Suprapubic skin (tissue), 4 donors: ENCODE data around the gene ZBTB3. TPM values are rescaled to one million over a fixed set of nuclear protein-coding genes. Genes with fewer than 3 reads are reported as not detected.

Source experiments
- DNase-seq, 2 donors: peaks; one replicate each; pipeline ENCODE4 v3.0.0-alpha.2; 2019; ENCODE audit warnings: low spot score in 2 of 2
- H3K27ac ChIP-seq: fragments of 200-600 bp; sonication (generic); one replicate; pipeline ENCODE4 v1.5.1; 2019
- H3K27me3 ChIP-seq: fragments of 200-600 bp; sonication (generic); one replicate; pipeline ENCODE4 v1.5.1; 2019
- H3K36me3 ChIP-seq: fragments of 200-600 bp; sonication (generic); one replicate; pipeline ENCODE4 v1.5.1; 2019
- H3K4me1 ChIP-seq: fragments of 200-600 bp; sonication (generic); one replicate; pipeline ENCODE4 v1.5.1; 2019
- H3K4me3 ChIP-seq: fragments of 200-600 bp; sonication (generic); one replicate; pipeline ENCODE4 v1.5.1; 2019; ENCODE audit warnings: mild to moderate bottlenecking
- H3K9me3 ChIP-seq: fragments of 200-600 bp; sonication (generic); one replicate; pipeline ENCODE4 v1.5.1; 2019
- EP300 ChIP-seq: sonication (generic); formaldehyde crosslinking; IDR thresholded peaks from one replicate; pipeline ENCODE4 v1.6.1; 2017; ENCODE audit warnings: antibody characterized with exemption
- POLR2A ChIP-seq, 2 donors: fragments of 450-650 bp; IDR thresholded peaks; one replicate each; pipeline ENCODE4 v1.6.1; 2017; ENCODE audit warnings: antibody characterized with exemption in 2 of 2, mild to moderate bottlenecking in 2 of 2, moderate library complexity in 2 of 2
- POLR2AphosphoS5 ChIP-seq, 3 donors: sonication (generic); formaldehyde crosslinking; IDR thresholded peaks; one replicate each; pipeline ENCODE4 v1.6.1; 2017; ENCODE audit warnings: antibody characterized with exemption in 3 of 3
- WGBS: methylation state at CpG from one replicate; pipeline ENCODE4 v1.1.5; 2018; 5-methylcytosine and 5-hydroxymethylcytosine counted together
- total RNA-seq, 4 donors: library from RNA; depleted of rRNA; stranded (reverse); fragments of >200 nt; gene quantifications; one replicate each; pipeline ENCODE4 v1.1.0, GENCODE V29; 2016
- TF ChIP-seq, protein P1 (sequence below), 2 donors: fragments of 200-600 bp in 1 of 2; fragments of 450-650 bp in 1 of 2; sonication (generic) in 1 of 2; IDR thresholded peaks; one replicate each; pipeline ENCODE4 v1.5.1; 2016 to 2019; ENCODE audit warnings: antibody characterized with exemption in 2 of 2, mild to moderate bottlenecking in 1 of 2, moderate library complexity in 1 of 2

ZBTB3 gene
- total RNA-seq, 4 donors from 2014 or later, result 10.9 to 32.2 (median 14.3) TPM

DNA sequence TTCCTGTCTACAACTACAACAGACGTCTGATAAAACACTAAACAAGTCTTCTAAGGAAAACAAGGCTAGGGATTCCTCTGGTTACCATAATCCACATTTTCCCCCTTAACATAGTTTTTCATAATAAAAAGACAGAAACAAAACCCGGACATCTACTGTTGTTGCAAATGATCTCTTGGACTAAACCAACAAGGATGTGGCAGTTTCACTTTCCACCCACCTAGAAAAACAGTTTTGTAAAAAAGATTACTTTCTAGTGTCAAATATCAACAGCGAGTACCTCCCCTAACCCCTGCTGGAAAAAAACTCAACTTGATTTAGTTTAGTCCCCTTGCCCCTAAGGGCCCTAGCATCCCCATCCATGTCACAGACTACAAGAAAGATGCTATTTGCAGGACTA lies 41.1 kb downstream of the ZBTB3 start:
- 71% methylated on average over 3 of the region's 3 CpGs for WGBS
- DNase-seq, result no peak
- Histone ChIP-seq H3K27me3 (no peaks in the 10 kb centered on the region), H3K36me3 (peaks cover 73% of the 10 kb centered on the region), H3K4me1 (peaks cover 33% of the 10 kb centered on the region), H3K4me3 (no peak overlapping the region), H3K9me3 (no peaks in the 10 kb centered on the region), H3K27ac (no peak overlapping the region)
- TF ChIP-seq POLR2A (IDR thresholded peaks at IDR 0.05), result no peak
- TF ChIP-seq EP300, result no peak
- TF ChIP-seq, protein P1, sequence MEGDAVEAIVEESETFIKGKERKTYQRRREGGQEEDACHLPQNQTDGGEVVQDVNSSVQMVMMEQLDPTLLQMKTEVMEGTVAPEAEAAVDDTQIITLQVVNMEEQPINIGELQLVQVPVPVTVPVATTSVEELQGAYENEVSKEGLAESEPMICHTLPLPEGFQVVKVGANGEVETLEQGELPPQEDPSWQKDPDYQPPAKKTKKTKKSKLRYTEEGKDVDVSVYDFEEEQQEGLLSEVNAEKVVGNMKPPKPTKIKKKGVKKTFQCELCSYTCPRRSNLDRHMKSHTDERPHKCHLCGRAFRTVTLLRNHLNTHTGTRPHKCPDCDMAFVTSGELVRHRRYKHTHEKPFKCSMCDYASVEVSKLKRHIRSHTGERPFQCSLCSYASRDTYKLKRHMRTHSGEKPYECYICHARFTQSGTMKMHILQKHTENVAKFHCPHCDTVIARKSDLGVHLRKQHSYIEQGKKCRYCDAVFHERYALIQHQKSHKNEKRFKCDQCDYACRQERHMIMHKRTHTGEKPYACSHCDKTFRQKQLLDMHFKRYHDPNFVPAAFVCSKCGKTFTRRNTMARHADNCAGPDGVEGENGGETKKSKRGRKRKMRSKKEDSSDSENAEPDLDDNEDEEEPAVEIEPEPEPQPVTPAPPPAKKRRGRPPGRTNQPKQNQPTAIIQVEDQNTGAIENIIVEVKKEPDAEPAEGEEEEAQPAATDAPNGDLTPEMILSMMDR (IDR thresholded peaks at IDR 0.05), result no peak
- no peak for TF ChIP-seq POLR2AphosphoS5 (IDR thresholded peaks at IDR 0.05)

DNA sequence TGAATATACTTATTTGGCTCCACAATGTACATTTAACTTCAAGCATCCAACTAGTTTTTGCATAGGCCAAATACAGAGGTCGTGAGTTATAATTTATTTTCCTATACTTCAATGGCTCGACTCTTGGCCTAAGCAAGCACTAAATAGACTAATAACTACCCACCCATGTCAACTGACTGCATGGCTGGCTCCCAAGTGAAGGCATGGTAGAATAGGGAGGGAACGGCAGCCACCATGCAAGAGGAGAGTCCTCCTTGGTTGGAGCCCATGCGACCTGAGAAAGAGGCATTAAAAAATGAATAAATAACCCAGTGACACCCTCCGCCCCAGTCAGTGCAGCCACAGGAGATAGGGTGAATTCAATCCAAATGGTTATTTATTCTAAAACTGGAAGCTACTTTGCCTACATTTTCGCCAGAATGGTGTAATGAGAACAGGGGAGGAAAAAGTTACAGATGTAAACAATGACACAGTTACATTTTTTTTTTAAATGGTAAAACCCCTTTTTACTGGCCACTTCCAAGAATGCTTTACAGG lies 41.6 kb downstream of the ZBTB3 start:
- Histone ChIP-seq H3K27ac (no peak overlapping the region), H3K4me1 (peaks cover 30% of the 10 kb centered on the region), H3K36me3 (peaks cover 68% of the 10 kb centered on the region), H3K9me3 (no peaks in the 10 kb centered on the region), H3K4me3 (no peak overlapping the region), H3K27me3 (no peaks in the 10 kb centered on the region)
- TF ChIP-seq POLR2AphosphoS5 (IDR thresholded peaks at IDR 0.05) (no peak), EP300 (no peak), POLR2A (IDR thresholded peaks at IDR 0.05) (no peak)
- TF ChIP-seq, protein P1 (IDR thresholded peaks at IDR 0.05), result no peak
- 73% methylated on average over 6 of the region's 6 CpGs for WGBS
- no peak for DNase-seq

DNA sequence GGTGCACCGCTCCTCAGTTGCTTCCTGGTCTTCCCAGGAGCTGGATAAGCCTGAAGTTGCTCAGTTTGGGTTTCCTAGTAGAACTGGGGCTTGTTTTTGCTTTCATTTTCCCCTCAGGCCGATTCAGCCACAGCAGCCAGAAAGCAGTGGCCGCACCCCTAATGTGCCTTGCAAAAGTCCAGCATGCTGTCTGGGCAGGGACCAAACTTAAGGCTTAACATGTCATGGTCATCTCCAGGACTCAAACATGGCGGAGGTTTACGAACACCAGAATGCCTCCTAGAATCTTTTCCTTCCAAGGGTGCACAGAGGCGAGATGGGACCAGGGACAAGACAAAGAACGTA lies 44.0 kb downstream of the ZBTB3 start:
- Histone ChIP-seq H3K27ac (peak overlapping the region; percentile 92), H3K36me3 (peaks cover 44% of the 10 kb centered on the region), H3K27me3 (no peaks in the 10 kb centered on the region), H3K4me3 (peak overlapping the region; percentile 67), H3K9me3 (no peaks in the 10 kb centered on the region), H3K4me1 (peaks cover 46% of the 10 kb centered on the region)
- WGBS, result 57% methylated on average over 7 of the region's 7 CpGs
- TF ChIP-seq EP300 (no peak), POLR2A (IDR thresholded peaks at IDR 0.05) (no peak)
- DNase-seq, result no peak

DNA sequence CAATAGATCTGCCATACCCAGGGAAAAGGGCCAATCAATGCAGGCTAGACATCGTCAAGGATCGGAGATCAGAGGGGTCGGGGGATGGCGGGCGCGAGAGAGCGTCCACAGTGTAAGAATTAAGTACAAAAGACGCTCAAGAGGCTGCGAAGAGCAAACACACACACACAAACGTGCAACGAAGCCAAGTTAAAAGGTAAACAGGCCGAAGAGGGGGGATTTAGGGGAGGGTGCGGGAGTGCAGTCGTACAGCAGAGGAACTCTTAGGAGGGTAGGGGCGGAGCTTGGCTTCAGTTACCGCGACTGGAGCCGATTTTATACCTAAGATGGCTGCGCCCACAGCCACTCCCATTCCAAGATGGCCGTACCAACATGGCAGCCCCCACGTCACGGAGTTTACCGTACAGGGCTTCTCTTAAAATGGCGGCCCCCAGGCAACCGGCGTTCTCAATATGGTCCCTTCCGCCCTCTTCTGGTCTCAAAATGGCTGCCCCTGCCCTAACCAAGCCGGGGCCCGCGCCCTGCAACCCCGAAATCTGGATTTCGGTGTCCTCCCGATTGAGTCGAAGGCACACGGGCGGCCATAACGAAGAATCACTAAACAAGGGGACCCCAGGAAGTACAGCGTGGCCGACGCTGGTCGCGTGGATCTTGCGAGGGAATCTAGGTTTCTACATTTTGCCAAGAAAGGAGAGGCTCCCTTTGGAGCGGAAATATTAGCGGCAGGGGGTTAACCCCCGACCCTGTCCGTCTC lies 44.5 kb downstream of the ZBTB3 start:
- peak in 2 of 3 donors; percentile 67 to 78 for TF ChIP-seq POLR2AphosphoS5 (IDR thresholded peaks at IDR 0.05)
- TF ChIP-seq, protein P1 (IDR thresholded peaks at IDR 0.05), result peak in 1 of 2 donors; percentile 7
- peak in 1 of 2 donors; percentile 68 for TF ChIP-seq POLR2A (IDR thresholded peaks at IDR 0.05)
- TF ChIP-seq EP300, result no peak
- WGBS, result under 1% methylated on average over 39 of the region's 47 CpGs
- peaks cover 47% of the 10 kb centered on the region for H3K4me1 ChIP-seq

DNA sequence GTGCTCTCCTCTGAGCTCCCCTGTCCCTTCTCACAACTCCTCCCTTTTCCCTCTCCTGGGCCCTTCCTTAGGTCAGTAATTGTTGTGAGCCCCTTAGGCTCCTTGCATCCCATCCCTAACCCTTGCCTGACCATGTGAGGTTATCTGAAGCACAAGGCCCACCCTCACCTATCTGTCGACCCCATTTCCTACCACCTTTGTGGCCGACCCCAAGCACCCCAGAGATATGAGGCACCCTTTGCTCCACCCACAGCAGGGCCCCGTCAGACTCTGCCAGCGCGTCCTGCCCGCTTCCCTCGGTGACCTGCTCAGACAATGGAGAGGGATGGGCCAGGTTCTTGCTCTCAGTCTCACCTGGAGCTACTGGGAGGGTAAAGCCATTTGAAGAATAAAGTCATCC lies 45.2 kb downstream of the ZBTB3 start:
- peaks cover 32% of the 10 kb centered on the region for H3K36me3 ChIP-seq
- 4% methylated on average over 6 of the region's 7 CpGs for whole genome bisulfite sequencing
- peak overlapping the region; percentile 92 for H3K27ac ChIP-seq
- TF ChIP-seq POLR2A (IDR thresholded peaks at IDR 0.05), result no peak
- TF ChIP-seq POLR2AphosphoS5 (IDR thresholded peaks at IDR 0.05), result no peak
- TF ChIP-seq, protein P1 (IDR thresholded peaks at IDR 0.05), result no peak
- no peak for TF ChIP-seq EP300
- no peaks in the 10 kb centered on the region for H3K27me3 ChIP-seq
- peak overlapping the region; percentile 67 for H3K4me3 ChIP-seq
- DNase-seq, result peak in 1 of 2 donors; percentile 78
- H3K4me1 ChIP-seq, result peaks cover 47% of the 10 kb centered on the region
- no peaks in the 10 kb centered on the region for H3K9me3 ChIP-seq

More for the DNA sequence above, 44.5 kb downstream of the ZBTB3 start:
- Histone ChIP-seq H3K9me3 (no peaks in the 10 kb centered on the region), H3K27ac (peak overlapping the region; percentile 92), H3K4me3 (peak overlapping the region; percentile 67), H3K27me3 (no peaks in the 10 kb centered on the region), H3K36me3 (peaks cover 38% of the 10 kb centered on the region)
- peak; percentile 99 to 100 for DNase-seq
